Keratinocyte (primary cell): Measurements from ENCODE around the gene AIG1.

Source experiments
- CTCF ChIP-seq, 3 experiments: IDR thresholded peaks in 1 of 3; conservative IDR thresholded peaks in 1 of 3; optimal IDR thresholded peaks in 1 of 3; 2 replicates in 2 of 3; 3 replicates in 1 of 3; pipeline versions ENCODE3 to v1.5.1; 2011; ENCODE audit warnings: low read length in 3 of 3, mild to moderate bottlenecking in 3 of 3, moderate library complexity in 2 of 3, control low read depth in 1 of 3, inconsistent platforms in 1 of 3; ENCODE audit not compliant: insufficient read depth in 2 of 3; ENCODE audit errors: extremely low read depth in 1 of 3
- EZH2 ChIP-seq: IDR thresholded peaks from one replicate; pipeline ENCODE4 v1.6.1; 2012; ENCODE audit warnings: inconsistent platforms, mild to moderate bottlenecking, low read length, moderate library complexity

GRCh38 chr6:143018955-143019354 is 41.7 kb upstream of the AIG1 start:
- TF ChIP-seq CTCF (optimal IDR thresholded peaks at IDR 0.05 in 1 of 3, IDR thresholded peaks at IDR 0.05 in 1 of 3, conservative IDR thresholded peaks at IDR 0.05 in 1 of 3; ENCODE audit: extremely low read depth in 1 of 3, insufficient read depth in 2 of 3, low read length in 3 of 3) (no peak), EZH2 (no peak)
